Measurements from ENCODE around the gene BCAS3. TPM values are rescaled to one million over a fixed set of nuclear protein-coding genes. Genes with fewer than 3 reads are reported as not detected.

The BCAS3 gene
- total and polyA plus RNA-seq, 4 donors: 5.8 to 24.6 (median 10.1) TPM

DNA sequence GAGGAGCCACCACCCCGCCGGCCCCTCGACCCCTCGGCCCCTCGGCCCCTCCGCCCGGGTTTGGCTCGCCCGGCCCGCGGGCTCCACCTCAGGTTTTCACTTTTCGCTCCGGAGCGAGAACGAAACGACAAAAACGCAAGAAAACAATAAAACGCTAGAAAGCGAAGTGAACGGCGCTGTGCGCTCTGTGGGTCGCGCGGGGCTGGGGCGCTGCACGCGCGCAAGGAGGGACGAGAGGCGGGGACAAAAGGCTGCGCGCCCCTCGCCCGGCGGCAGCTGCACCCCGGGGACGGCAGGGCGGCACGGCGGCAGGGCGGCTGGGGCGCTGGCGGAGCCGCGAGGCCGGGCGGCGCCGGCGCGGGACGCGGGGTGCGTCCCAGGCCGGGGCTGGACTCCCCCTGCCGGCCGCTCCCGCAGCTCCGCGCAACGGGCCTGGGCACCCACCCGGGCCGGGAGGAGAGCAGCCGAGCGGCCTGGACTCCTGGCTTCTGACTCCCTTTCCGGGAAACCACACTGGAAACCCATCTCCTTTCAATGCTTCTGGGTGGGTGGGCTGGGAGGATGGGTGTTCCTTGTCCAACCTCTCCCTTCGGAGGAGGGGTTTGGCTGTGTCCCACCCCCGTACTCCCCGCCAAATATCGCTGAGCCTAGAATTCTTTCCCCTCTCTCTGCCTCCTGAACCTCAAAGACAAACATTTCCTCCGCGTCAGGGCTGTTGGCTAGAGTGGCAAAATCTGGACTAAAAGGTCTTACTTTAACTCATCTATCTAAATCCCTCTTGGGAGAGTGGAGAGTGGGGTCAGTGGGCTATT lies 731.9 kb downstream of the BCAS3 start:
- peaks cover 16 to 43% (median 31%) of the 10 kb centered on the region in 4 donors for H3K4me1 ChIP-seq (ENCODE audit: control insufficient read depth in 4 of 4, insufficient read depth in 4 of 4, low read length in 3 of 4)
- H3K9ac ChIP-seq (ENCODE audit: low read depth in 1 of 2, low read length in 2 of 2): no peak overlapping the region
- H3K27me3 ChIP-seq (ENCODE audit: control insufficient read depth in 4 of 4, insufficient read depth in 4 of 4, low read length in 3 of 4): peaks cover 0 to 19% (median 6%) of the 10 kb centered on the region in 4 donors
- TF ChIP-seq RAD21 (IDR thresholded peaks at IDR 0.05): peak in 1 of 2 donors; percentile 27
- TF ChIP-seq, protein P1, sequence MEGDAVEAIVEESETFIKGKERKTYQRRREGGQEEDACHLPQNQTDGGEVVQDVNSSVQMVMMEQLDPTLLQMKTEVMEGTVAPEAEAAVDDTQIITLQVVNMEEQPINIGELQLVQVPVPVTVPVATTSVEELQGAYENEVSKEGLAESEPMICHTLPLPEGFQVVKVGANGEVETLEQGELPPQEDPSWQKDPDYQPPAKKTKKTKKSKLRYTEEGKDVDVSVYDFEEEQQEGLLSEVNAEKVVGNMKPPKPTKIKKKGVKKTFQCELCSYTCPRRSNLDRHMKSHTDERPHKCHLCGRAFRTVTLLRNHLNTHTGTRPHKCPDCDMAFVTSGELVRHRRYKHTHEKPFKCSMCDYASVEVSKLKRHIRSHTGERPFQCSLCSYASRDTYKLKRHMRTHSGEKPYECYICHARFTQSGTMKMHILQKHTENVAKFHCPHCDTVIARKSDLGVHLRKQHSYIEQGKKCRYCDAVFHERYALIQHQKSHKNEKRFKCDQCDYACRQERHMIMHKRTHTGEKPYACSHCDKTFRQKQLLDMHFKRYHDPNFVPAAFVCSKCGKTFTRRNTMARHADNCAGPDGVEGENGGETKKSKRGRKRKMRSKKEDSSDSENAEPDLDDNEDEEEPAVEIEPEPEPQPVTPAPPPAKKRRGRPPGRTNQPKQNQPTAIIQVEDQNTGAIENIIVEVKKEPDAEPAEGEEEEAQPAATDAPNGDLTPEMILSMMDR (IDR thresholded peaks at IDR 0.05; ENCODE audit: low read depth, low read length, missing input control): peak; percentile 61
- TF ChIP-seq YY1 (IDR thresholded peaks at IDR 0.05): no peak
- H3K9me3 ChIP-seq (ENCODE audit: control insufficient read depth in 4 of 4, low read length in 3 of 4): no peaks in the 10 kb centered on the region
- DNase-seq (ENCODE audit: low spot score): no peak
- H3K4me3 ChIP-seq (ENCODE audit: low read depth in 1 of 3, low read length in 3 of 3): peak overlapping the region in 2 of 3 donors; percentile 41 to 67
- peak overlapping the region; percentile 23 to 69 for H3K27ac ChIP-seq (ENCODE audit: low read depth in 1 of 2, low read length in 2 of 2)
- H3K36me3 ChIP-seq (ENCODE audit: control insufficient read depth in 4 of 4, insufficient read depth in 3 of 4, low read depth in 1 of 4, low read length in 3 of 4): no peaks in the 10 kb centered on the region
- 2% methylated on average over 73 of the region's 73 CpGs for WGBS

DNA sequence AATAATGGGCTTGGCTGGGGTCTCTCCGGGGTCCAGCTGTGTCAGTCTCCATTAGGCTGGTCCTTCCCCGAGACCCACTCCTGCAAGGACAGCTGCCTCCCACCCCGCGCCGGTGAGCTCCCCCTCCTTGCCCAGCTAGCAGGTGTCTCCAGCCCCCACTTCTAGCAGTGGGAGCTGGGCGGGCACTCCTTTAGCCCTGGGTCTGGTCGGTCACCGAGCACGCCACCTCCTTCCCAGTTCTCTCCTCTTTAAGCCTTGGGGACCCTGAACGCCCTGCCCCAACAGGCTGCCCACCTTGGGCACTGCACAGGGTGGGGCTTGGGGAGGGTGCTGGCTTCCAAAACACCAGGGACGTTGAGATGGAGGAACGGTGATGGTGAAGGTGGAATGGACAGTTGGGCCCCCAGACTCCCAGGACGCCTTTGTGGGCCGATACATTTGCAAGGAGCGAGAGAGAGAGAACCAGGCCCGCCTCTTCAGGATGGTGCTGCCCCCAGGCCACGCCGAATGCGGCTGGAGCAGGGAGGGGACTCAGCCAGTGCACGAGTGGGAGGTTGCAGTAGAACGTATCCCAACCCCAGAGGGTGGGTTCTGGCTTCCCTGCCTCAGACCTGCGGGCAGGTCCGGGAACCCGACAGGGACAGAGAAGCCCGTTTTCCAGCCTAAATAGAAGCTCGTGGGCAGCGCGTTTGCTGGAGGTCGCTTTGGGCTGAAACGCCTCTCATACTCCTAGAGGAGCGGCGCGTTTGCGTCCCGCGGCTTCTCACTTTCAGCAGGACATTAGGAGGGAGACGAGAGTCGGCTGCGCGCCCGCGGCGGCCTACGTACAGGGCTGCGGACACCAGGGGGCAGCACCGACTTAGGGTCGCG lies 732.7 kb downstream of the BCAS3 start:
- TF ChIP-seq FOXA1 (IDR thresholded peaks at IDR 0.05) (no peak), RAD21 (IDR thresholded peaks at IDR 0.05) (peak; percentile 26 to 67)
- TF ChIP-seq, protein P1 (IDR thresholded peaks at IDR 0.05; ENCODE audit: low read depth, low read length, missing input control): peak; percentile 48
- H3K9ac ChIP-seq (ENCODE audit: low read depth in 1 of 2, low read length in 2 of 2): no peak overlapping the region
- peak overlapping the region in 1 of 3 donors; percentile 56 for H3K4me3 ChIP-seq (ENCODE audit: low read depth in 1 of 3, low read length in 3 of 3)
- H3K4me1 ChIP-seq (ENCODE audit: control insufficient read depth in 4 of 4, insufficient read depth in 4 of 4, low read length in 3 of 4): peaks cover 16 to 45% (median 30%) of the 10 kb centered on the region in 4 donors
- H3K27me3 ChIP-seq (ENCODE audit: control insufficient read depth in 4 of 4, insufficient read depth in 4 of 4, low read length in 3 of 4): peaks cover 0 to 15% (median 5%) of the 10 kb centered on the region in 4 donors
- 10% methylated on average over 48 of the region's 48 CpGs for WGBS
- DNase-seq (ENCODE audit: low spot score): peak; percentile 80
- peak overlapping the region; percentile 47 to 69 for H3K27ac ChIP-seq (ENCODE audit: low read depth in 1 of 2, low read length in 2 of 2)
- no peaks in the 10 kb centered on the region for H3K36me3 ChIP-seq (ENCODE audit: control insufficient read depth in 4 of 4, insufficient read depth in 3 of 4, low read depth in 1 of 4, low read length in 3 of 4)
- no peaks in the 10 kb centered on the region for H3K9me3 ChIP-seq (ENCODE audit: control insufficient read depth in 4 of 4, low read length in 3 of 4)

DNA sequence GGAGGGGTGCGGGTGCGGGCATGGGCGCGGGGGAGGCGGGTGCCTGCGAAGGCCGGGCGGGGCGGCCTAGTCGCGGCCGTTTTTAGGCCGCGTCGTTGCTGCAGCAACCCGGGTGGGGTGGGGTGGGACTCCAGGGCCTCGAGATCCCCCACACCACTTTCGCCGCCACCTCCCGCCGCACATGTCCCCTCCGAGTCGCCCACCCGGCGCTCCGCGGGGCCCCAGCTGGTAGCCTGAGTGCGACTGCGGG lies 733.3 kb downstream of the BCAS3 start:
- Histone ChIP-seq H3K27me3 (ENCODE audit: control insufficient read depth in 4 of 4, insufficient read depth in 4 of 4, low read length in 3 of 4) (peaks cover 0 to 10% (median 5%) of the 10 kb centered on the region in 4 donors), H3K9me3 (ENCODE audit: control insufficient read depth in 4 of 4, low read length in 3 of 4) (no peaks in the 10 kb centered on the region), H3K36me3 (ENCODE audit: control insufficient read depth in 4 of 4, insufficient read depth in 3 of 4, low read depth in 1 of 4, low read length in 3 of 4) (no peaks in the 10 kb centered on the region), H3K27ac (ENCODE audit: low read depth in 1 of 2, low read length in 2 of 2) (peak overlapping the region; percentile 47 to 78), H3K4me1 (ENCODE audit: control insufficient read depth in 4 of 4, insufficient read depth in 4 of 4, low read length in 3 of 4) (peaks cover 16 to 45% (median 30%) of the 10 kb centered on the region in 4 donors), H3K4me3 (ENCODE audit: low read depth in 1 of 3, low read length in 3 of 3) (peak overlapping the region; percentile 7 to 56 (median 49)), H3K9ac (ENCODE audit: low read depth in 1 of 2, low read length in 2 of 2) (peak overlapping the region in 1 of 2 donors; percentile 71)
- TF ChIP-seq, protein P2, sequence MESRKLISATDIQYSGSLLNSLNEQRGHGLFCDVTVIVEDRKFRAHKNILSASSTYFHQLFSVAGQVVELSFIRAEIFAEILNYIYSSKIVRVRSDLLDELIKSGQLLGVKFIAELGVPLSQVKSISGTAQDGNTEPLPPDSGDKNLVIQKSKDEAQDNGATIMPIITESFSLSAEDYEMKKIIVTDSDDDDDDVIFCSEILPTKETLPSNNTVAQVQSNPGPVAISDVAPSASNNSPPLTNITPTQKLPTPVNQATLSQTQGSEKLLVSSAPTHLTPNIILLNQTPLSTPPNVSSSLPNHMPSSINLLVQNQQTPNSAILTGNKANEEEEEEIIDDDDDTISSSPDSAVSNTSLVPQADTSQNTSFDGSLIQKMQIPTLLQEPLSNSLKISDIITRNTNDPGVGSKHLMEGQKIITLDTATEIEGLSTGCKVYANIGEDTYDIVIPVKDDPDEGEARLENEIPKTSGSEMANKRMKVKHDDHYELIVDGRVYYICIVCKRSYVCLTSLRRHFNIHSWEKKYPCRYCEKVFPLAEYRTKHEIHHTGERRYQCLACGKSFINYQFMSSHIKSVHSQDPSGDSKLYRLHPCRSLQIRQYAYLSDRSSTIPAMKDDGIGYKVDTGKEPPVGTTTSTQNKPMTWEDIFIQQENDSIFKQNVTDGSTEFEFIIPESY (IDR thresholded peaks at IDR 0.05): no peak
- TF ChIP-seq GABPA (IDR thresholded peaks at IDR 0.05 in 1 of 2, conservative IDR thresholded peaks at IDR 0.05 in 1 of 2): no peak
- DNase-seq (ENCODE audit: low spot score): no peak
- WGBS: 4% methylated on average over 29 of the region's 29 CpGs
